ENCODE data around the gene SRRM5.

The SRRM5 gene

DNA sequence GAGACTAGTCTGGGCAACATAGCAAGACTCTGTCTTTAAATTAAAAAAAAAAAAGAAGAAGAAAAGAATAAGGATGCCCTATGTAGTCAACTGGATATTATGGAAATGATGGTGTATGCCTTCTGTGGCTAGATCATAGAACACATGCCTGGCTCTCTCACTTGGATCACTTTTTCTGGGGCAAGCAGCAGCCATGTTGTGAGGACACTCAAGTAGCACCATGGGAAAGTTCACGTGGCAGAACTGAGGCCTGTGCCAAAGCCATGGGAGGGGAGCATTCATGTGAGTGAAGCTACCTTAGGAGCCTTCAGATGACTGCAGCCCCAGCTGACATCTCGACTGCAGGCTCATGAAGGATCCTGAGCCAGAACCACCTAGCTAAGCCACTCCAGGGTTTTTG, 46.1 kb downstream of the SRRM5 start:
- Mint-ChIP-seq H3K27me3 (no peaks in the 10 kb centered on the region), H3K4me1 (no peaks in the 10 kb centered on the region), H3K27ac (no peak overlapping the region), H3K9me3 (no peaks in the 10 kb centered on the region), H3K4me3 (no peak overlapping the region), H3K36me3 (peaks cover 12% of the 10 kb centered on the region)

DNA sequence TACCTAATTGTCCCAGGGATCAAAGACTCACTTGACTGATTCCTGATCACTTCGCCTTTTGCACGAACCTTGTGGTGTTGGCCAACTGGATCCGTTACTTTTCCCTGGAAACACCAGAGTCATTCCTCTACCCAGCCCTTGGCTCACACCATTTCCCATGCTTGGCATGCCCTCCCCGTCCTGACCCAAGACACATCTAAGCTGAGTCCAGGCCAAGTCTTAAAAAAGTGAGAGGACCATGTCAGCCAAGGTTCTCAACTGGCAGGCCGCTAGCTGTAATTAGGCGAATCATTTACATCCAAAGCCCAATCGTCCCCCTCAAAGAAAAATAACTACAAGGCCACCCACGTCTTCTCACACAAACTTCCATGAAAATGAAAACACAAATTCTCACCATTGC, 46.6 kb downstream of the SRRM5 start:
- Mint-ChIP-seq H3K27ac (no peak overlapping the region), H3K4me1 (no peaks in the 10 kb centered on the region), H3K4me3 (no peak overlapping the region), H3K36me3 (peaks cover 12% of the 10 kb centered on the region), H3K27me3 (no peaks in the 10 kb centered on the region), H3K9me3 (no peaks in the 10 kb centered on the region)

- Mint-ChIP-seq H3K27ac (no peak overlapping the region), H3K36me3 (peaks cover 12% of the 10 kb centered on the region), H3K4me1 (peaks cover 15% of the 10 kb centered on the region), H3K4me3 (no peak overlapping the region), H3K27me3 (no peaks in the 10 kb centered on the region), H3K9me3 (no peaks in the 10 kb centered on the region)
Observed at GRCh38 chr19:43660301-43660970, 48.5 kb downstream of the SRRM5 start.

DNA sequence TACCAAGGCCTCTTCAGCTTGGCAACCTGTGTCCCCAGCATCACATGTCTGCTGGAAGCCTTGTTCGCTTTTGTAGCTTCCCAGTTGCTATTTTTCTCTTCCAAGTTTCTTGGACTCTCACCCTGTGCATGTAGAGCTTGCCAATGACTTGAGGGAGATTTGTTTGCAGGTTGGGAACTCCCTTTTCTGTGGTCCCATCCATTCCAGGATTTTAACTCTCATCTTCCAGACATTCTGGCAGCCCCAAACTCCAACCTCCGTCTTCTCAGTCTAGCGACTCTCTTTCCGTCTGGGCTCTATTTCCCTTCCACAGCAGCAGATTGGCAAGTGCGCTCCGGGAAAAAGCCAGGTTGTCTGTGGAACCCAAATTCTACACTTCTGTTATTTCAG, 49.1 kb downstream of the SRRM5 start:
- Mint-ChIP-seq H3K9me3 (no peaks in the 10 kb centered on the region), H3K4me1 (peaks cover 15% of the 10 kb centered on the region), H3K27me3 (no peaks in the 10 kb centered on the region), H3K4me3 (no peak overlapping the region), H3K27ac (no peak overlapping the region), H3K36me3 (peaks cover 9% of the 10 kb centered on the region)

DNA sequence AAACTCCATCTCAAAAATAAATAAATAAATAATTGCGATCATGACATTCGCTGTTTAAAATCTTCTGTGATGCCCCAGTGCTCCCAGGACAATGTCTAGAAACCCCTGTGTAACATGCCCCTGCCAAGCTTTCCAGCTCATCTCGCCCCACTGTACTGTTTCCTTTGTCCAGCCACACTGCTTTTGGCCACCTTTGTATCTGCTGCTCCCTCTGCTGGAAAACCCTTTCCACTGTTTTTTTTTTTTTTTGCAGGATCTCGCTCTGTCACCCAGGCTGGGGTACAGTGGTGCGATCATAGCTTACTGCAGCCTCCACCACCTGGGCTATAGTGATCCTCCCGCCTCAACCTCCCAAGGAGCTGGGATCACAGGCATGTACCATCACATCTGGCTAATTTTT, 50.6 kb downstream of the SRRM5 start:
- Mint-ChIP-seq H3K27me3 (no peaks in the 10 kb centered on the region), H3K36me3 (peaks cover 11% of the 10 kb centered on the region), H3K9me3 (no peaks in the 10 kb centered on the region), H3K27ac (no peak overlapping the region), H3K4me3 (no peak overlapping the region), H3K4me1 (peaks cover 19% of the 10 kb centered on the region)

DNA sequence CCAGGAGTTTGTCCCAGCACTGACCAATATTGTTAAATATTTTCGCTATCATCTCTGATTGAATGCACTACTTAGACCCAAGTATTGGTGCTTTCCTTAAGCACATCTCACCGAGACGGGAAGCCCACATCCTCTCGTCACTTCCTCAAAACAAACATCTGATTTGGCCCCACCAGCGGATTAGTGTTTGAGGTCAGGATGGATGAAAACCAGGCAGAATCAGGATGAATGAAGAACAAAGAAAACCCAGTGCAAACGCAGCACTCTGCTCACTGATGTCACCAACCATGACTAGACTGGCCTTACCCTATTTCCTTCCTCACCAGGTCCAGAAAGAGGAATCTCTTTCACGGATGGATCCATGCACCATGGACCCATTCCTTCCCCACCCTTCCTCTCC, 52.1 kb downstream of the SRRM5 start:
- H3K9me3 Mint-ChIP-seq, result no peaks in the 10 kb centered on the region
- H3K36me3 Mint-ChIP-seq, result peaks cover 12% of the 10 kb centered on the region
- peak overlapping the region; percentile 73 for H3K27ac Mint-ChIP-seq
- peaks cover 33% of the 10 kb centered on the region for H3K4me1 Mint-ChIP-seq
- H3K4me3 Mint-ChIP-seq, result peak overlapping the region; percentile 34
- no peaks in the 10 kb centered on the region for H3K27me3 Mint-ChIP-seq
